Peyer's patch (tissue), 4 donors: ENCODE data around the gene SPDYC.

ENCODE experiments used
- POLR2A ChIP-seq, 2 donors: fragments of 450-650 bp; IDR thresholded peaks; one replicate each; pipeline ENCODE4 v1.5.1; 2017; ENCODE audit warnings: antibody characterized with exemption in 2 of 2, mild to moderate bottlenecking in 2 of 2, moderate library complexity in 2 of 2
- TF ChIP-seq, protein P1 (sequence below), 6 experiments: fragments of 450-650 bp in 4 of 6; fragments of 200-600 bp in 2 of 6; sonication (generic) in 1 of 6; IDR thresholded peaks; one replicate each; pipeline ENCODE4 v1.5.1; 2017 to 2019; ENCODE audit warnings: antibody characterized with exemption in 6 of 6, mild to moderate bottlenecking in 3 of 6, moderate library complexity in 1 of 6

GRCh38 chr11:65217441-65218423, 47.7 kb downstream of the SPDYC start:
- no peak for TF ChIP-seq POLR2A (IDR thresholded peaks at IDR 0.05)
- TF ChIP-seq, protein P1, sequence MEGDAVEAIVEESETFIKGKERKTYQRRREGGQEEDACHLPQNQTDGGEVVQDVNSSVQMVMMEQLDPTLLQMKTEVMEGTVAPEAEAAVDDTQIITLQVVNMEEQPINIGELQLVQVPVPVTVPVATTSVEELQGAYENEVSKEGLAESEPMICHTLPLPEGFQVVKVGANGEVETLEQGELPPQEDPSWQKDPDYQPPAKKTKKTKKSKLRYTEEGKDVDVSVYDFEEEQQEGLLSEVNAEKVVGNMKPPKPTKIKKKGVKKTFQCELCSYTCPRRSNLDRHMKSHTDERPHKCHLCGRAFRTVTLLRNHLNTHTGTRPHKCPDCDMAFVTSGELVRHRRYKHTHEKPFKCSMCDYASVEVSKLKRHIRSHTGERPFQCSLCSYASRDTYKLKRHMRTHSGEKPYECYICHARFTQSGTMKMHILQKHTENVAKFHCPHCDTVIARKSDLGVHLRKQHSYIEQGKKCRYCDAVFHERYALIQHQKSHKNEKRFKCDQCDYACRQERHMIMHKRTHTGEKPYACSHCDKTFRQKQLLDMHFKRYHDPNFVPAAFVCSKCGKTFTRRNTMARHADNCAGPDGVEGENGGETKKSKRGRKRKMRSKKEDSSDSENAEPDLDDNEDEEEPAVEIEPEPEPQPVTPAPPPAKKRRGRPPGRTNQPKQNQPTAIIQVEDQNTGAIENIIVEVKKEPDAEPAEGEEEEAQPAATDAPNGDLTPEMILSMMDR (IDR thresholded peaks at IDR 0.05), result no peak
